NK-92 (cell line): ENCODE data around the gene SSBP3.

Source experiments
- DNase-seq: peaks from one replicate; lab custom pipeline; 2025; ENCODE audit not compliant: unreplicated experiment; lab: John Stamatoyannopoulos, UW

Gene SSBP3

GRCh38 chr1:54410359-54410758 lies 4.2 kb upstream of the SSBP3 start:
- no peak for DNase-seq

- no peak for DNase-seq
Measured at GRCh38 chr1:54409156-54410142, 3.3 kb upstream of the SSBP3 start.

GRCh38 chr1:54408147-54409066 lies 2.2 kb upstream of the SSBP3 start:
- DNase-seq: no peak

- DNase-seq: no peak
Measured at GRCh38 chr1:54407404-54408146, 1.4 kb upstream of the SSBP3 start.

- DNase-seq: no peak
Measured at GRCh38 chr1:54407154-54407403, 885 bp upstream of the SSBP3 start.

- DNase-seq: no peak
Measured at GRCh38 chr1:54405898-54406293, 298 bp downstream of the SSBP3 start.

- DNase-seq: no peak
Measured at GRCh38 chr1:54404939-54405897, 976 bp downstream of the SSBP3 start.

GRCh38 chr1:54404263-54404662 lies 1.9 kb downstream of the SSBP3 start:
- no peak for DNase-seq

- no peak for DNase-seq
Measured at GRCh38 chr1:54403808-54404261, 2.4 kb downstream of the SSBP3 start.

- DNase-seq: no peak
Measured at GRCh38 chr1:54403405-54403804, 2.8 kb downstream of the SSBP3 start.

GRCh38 chr1:54402896-54403295 lies 3.3 kb downstream of the SSBP3 start:
- no peak for DNase-seq

- no peak for DNase-seq
Measured at GRCh38 chr1:54401799-54402198, 4.4 kb downstream of the SSBP3 start.

- no peak for DNase-seq
Measured at GRCh38 chr1:54400329-54400728, 5.9 kb downstream of the SSBP3 start.

- no peak for DNase-seq
Measured at GRCh38 chr1:54399765-54400164, 6.4 kb downstream of the SSBP3 start.

GRCh38 chr1:54398963-54399528 lies 7.1 kb downstream of the SSBP3 start:
- no peak for DNase-seq

- DNase-seq: no peak
Measured at GRCh38 chr1:54397980-54398379, 8.2 kb downstream of the SSBP3 start.

- DNase-seq: no peak
Measured at GRCh38 chr1:54397090-54397591, 9.1 kb downstream of the SSBP3 start.

- no peak for DNase-seq
Measured at GRCh38 chr1:54396261-54396933, 9.8 kb downstream of the SSBP3 start.
